ENCODE results near the gene KRTAP3-1. TPM values are rescaled to one million over a fixed set of nuclear protein-coding genes. Genes with fewer than 3 reads are reported as not detected.
"Not testable (repeated sequence)": the region's sequence is repeated elsewhere in the genome, so short reads cannot be mapped to it uniquely, and the experiment has no call there.

Gene KRTAP3-1
- total RNA-seq, 1 donor from 2014 or later = not detected

GRCh38 chr17:41040783-41041571 lies 32.0 kb upstream of the KRTAP3-1 start, which contains the start of gene KRTAP1-1:
Gene KRTAP1-1 (minus strand): TSS chr17:41041450. CDS start chr17:41041397, 53 bp downstream.
- H3K9me3 ChIP-seq (ENCODE audit: control insufficient read depth in 3 of 3, low read length in 3 of 3); H3K27ac ChIP-seq (ENCODE audit: low read depth, low read length); H3K4me1 ChIP-seq (ENCODE audit: control insufficient read depth in 3 of 3, insufficient read depth in 3 of 3, low read length in 3 of 3); H3K27me3 ChIP-seq (ENCODE audit: control insufficient read depth in 3 of 3, insufficient read depth in 3 of 3, low read length in 3 of 3); H3K9ac ChIP-seq (ENCODE audit: low read depth in 1 of 3, low read length in 3 of 3); H3K36me3 ChIP-seq (ENCODE audit: control insufficient read depth in 3 of 3, insufficient read depth in 3 of 3, low read length in 3 of 3); H3K4me3 ChIP-seq (ENCODE audit: low read length in 3 of 3): not testable (repeated sequence)

DNA sequence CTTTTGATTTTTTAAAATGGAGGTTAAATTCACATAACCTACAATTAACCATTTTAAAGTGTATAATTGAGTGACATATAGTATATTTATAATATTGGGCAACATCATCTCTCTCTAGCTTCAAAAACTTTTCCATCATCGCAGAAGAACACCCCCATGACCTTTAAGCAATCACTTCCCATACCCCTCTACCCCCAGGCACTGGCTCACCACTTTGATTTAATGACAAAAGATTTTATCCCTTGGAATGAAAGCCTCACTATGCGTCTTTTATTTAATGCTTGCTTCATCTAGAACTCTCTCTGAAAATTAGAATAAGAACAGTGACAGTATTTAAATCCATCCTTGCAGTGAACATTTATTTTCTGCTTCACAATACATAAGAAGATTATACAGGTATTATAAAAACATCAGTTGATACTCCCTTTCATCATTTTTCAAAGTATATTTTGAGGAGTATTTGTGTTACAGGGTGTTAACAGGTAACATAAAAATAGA lies 29.0 kb upstream of the KRTAP3-1 start:
- no peak overlapping the region for H3K9ac ChIP-seq (ENCODE audit: low read depth in 1 of 3, low read length in 3 of 3)
- no peak overlapping the region for H3K27ac ChIP-seq (ENCODE audit: low read depth, low read length)
- no peaks in the 10 kb centered on the region for H3K4me1 ChIP-seq (ENCODE audit: control insufficient read depth in 3 of 3, insufficient read depth in 3 of 3, low read length in 3 of 3)
- H3K27me3 ChIP-seq (ENCODE audit: control insufficient read depth in 3 of 3, insufficient read depth in 3 of 3, low read length in 3 of 3) = peaks cover 0 to 5% (median 3%) of the 10 kb centered on the region in 3 donors
- no peak overlapping the region for H3K4me3 ChIP-seq (ENCODE audit: low read length in 3 of 3)
- no peaks in the 10 kb centered on the region for H3K9me3 ChIP-seq (ENCODE audit: control insufficient read depth in 3 of 3, low read length in 3 of 3)
- no peaks in the 10 kb centered on the region for H3K36me3 ChIP-seq (ENCODE audit: control insufficient read depth in 3 of 3, insufficient read depth in 3 of 3, low read length in 3 of 3)

- H3K27me3 ChIP-seq (ENCODE audit: control insufficient read depth in 3 of 3, insufficient read depth in 3 of 3, low read length in 3 of 3) = peaks cover 0 to 18% (median 11%) of the 10 kb centered on the region in 3 donors
- H3K36me3 ChIP-seq (ENCODE audit: control insufficient read depth in 3 of 3, insufficient read depth in 3 of 3, low read length in 3 of 3); H3K4me3 ChIP-seq (ENCODE audit: low read length in 3 of 3); H3K9me3 ChIP-seq (ENCODE audit: control insufficient read depth in 3 of 3, low read length in 3 of 3); H3K9ac ChIP-seq (ENCODE audit: low read depth in 1 of 3, low read length in 3 of 3); H3K27ac ChIP-seq (ENCODE audit: low read depth, low read length); H3K4me1 ChIP-seq (ENCODE audit: control insufficient read depth in 3 of 3, insufficient read depth in 3 of 3, low read length in 3 of 3): not testable (repeated sequence)
Observed at GRCh38 chr17:41034346-41034935, 25.5 kb upstream of the KRTAP3-1 start, which contains the start of gene KRTAP1-3. Gene KRTAP1-3 (minus strand): TSS chr17:41034874. CDS start chr17:41034821, 53 bp downstream.

- Histone ChIP-seq H3K27ac (ENCODE audit: low read depth, low read length) (no peak within 1 kb of the TSS), H3K36me3 (ENCODE audit: control insufficient read depth in 3 of 3, insufficient read depth in 3 of 3, low read length in 3 of 3) (no peaks in the 10 kb centered on the region), H3K27me3 (ENCODE audit: control insufficient read depth in 3 of 3, insufficient read depth in 3 of 3, low read length in 3 of 3) (peaks cover 11 to 21% (median 18%) of the 10 kb centered on the region in 3 donors), H3K9ac (ENCODE audit: low read depth in 1 of 3, low read length in 3 of 3) (no peak within 1 kb of the TSS), H3K4me3 (ENCODE audit: low read length in 3 of 3) (no peak within 1 kb of the TSS), H3K9me3 (ENCODE audit: control insufficient read depth in 3 of 3, low read length in 3 of 3) (no peaks in the 10 kb centered on the region), H3K4me1 (ENCODE audit: control insufficient read depth in 3 of 3, insufficient read depth in 3 of 3, low read length in 3 of 3) (no peaks in the 10 kb centered on the region)
Observed at GRCh38 chr17:41029633-41030245, 20.8 kb upstream of the KRTAP3-1 start, which contains the start of gene KRTAP1-4. Gene KRTAP1-4 (minus strand): TSS chr17:41030195. CDS start chr17:41030078, 117 bp downstream.

- peaks cover 11 to 23% (median 18%) of the 10 kb centered on the region in 3 donors for H3K27me3 ChIP-seq (ENCODE audit: control insufficient read depth in 3 of 3, insufficient read depth in 3 of 3, low read length in 3 of 3)
Observed at GRCh38 chr17:41026715-41027471, 18.0 kb upstream of the KRTAP3-1 start, which contains the start of gene KRTAP1-5. Gene KRTAP1-5 (minus strand): TSS chr17:41027208. CDS start chr17:41027155, 53 bp downstream.

GRCh38 chr17:41024697-41025096 lies 15.8 kb upstream of the KRTAP3-1 start:
- H3K27ac ChIP-seq (ENCODE audit: low read depth, low read length) = no peak overlapping the region
- peaks cover 11 to 13% (median 12%) of the 10 kb centered on the region in 3 donors for H3K27me3 ChIP-seq (ENCODE audit: control insufficient read depth in 3 of 3, insufficient read depth in 3 of 3, low read length in 3 of 3)
- H3K36me3 ChIP-seq (ENCODE audit: control insufficient read depth in 3 of 3, insufficient read depth in 3 of 3, low read length in 3 of 3) = no peaks in the 10 kb centered on the region
- no peak overlapping the region for H3K4me3 ChIP-seq (ENCODE audit: low read length in 3 of 3)
- no peaks in the 10 kb centered on the region for H3K9me3 ChIP-seq (ENCODE audit: control insufficient read depth in 3 of 3, low read length in 3 of 3)
- H3K4me1 ChIP-seq (ENCODE audit: control insufficient read depth in 3 of 3, insufficient read depth in 3 of 3, low read length in 3 of 3) = no peaks in the 10 kb centered on the region
- no peak overlapping the region for H3K9ac ChIP-seq (ENCODE audit: low read depth in 1 of 3, low read length in 3 of 3)

More at GRCh38 chr17:41026715-41027471, 18.0 kb upstream of the KRTAP3-1 start, which contains the start of gene KRTAP1-5:
- Histone ChIP-seq H3K4me3 (ENCODE audit: low read length in 3 of 3) (no peak within 1 kb of the TSS), H3K9me3 (ENCODE audit: control insufficient read depth in 3 of 3, low read length in 3 of 3) (no peaks in the 10 kb centered on the region), H3K9ac (ENCODE audit: low read depth in 1 of 3, low read length in 3 of 3) (no peak within 1 kb of the TSS), H3K4me1 (ENCODE audit: control insufficient read depth in 3 of 3, insufficient read depth in 3 of 3, low read length in 3 of 3) (no peaks in the 10 kb centered on the region), H3K27ac (ENCODE audit: low read depth, low read length) (no peak within 1 kb of the TSS), H3K36me3 (ENCODE audit: control insufficient read depth in 3 of 3, insufficient read depth in 3 of 3, low read length in 3 of 3) (no peaks in the 10 kb centered on the region)

DNA sequence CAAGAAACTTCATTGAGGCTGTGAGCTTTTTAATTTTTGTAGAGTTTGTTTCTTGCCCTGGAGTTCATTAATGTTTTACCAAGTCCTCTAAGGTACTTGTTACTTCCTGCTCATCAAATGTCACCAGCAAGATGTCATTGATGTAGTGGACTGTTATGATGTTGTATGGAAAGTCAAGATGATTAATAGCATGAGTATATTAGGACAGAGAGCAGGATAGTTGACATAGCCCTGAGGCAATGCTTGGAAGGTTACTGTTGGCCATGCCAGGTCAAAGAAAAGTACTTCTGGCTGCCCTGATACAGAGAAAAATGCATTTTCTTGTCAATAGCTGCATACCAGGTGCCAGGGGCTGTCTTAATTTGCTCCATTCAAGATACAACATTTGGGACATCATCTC lies 11.4 kb upstream of the KRTAP3-1 start:
- Histone ChIP-seq H3K27ac (ENCODE audit: low read depth, low read length) (no peak overlapping the region), H3K4me3 (ENCODE audit: low read length in 3 of 3) (no peak overlapping the region), H3K9ac (ENCODE audit: low read depth in 1 of 3, low read length in 3 of 3) (no peak overlapping the region), H3K27me3 (ENCODE audit: control insufficient read depth in 3 of 3, insufficient read depth in 3 of 3, low read length in 3 of 3) (peaks cover 0 to 2% (median 0%) of the 10 kb centered on the region in 3 donors), H3K4me1 (ENCODE audit: control insufficient read depth in 3 of 3, insufficient read depth in 3 of 3, low read length in 3 of 3) (no peaks in the 10 kb centered on the region), H3K36me3 (ENCODE audit: control insufficient read depth in 3 of 3, insufficient read depth in 3 of 3, low read length in 3 of 3) (no peaks in the 10 kb centered on the region), H3K9me3 (ENCODE audit: control insufficient read depth in 3 of 3, low read length in 3 of 3) (no peaks in the 10 kb centered on the region)

DNA sequence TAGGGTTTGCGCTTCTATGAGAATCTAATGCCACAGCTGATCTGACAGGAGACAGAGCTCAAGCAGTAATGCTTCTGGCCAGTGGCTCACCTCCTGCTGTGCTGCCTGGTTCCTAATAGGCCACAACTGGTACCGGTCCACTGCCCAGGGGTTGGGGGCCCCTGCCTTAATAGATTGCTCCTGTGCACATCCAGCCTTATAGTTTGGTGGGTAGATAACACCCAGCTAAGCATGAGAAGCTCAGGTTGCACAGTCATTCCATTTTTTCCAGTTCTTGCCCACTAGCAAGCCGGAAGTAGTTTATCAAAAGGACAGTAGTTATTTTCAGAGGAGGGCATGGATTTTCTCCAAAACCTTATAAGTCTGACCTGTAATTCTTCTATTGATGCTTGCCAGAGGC lies 10.5 kb upstream of the KRTAP3-1 start:
- Histone ChIP-seq H3K36me3 (ENCODE audit: control insufficient read depth in 3 of 3, insufficient read depth in 3 of 3, low read length in 3 of 3) (no peaks in the 10 kb centered on the region), H3K27ac (ENCODE audit: low read depth, low read length) (no peak overlapping the region), H3K27me3 (ENCODE audit: control insufficient read depth in 3 of 3, insufficient read depth in 3 of 3, low read length in 3 of 3) (no peaks in the 10 kb centered on the region), H3K9me3 (ENCODE audit: control insufficient read depth in 3 of 3, low read length in 3 of 3) (no peaks in the 10 kb centered on the region), H3K4me1 (ENCODE audit: control insufficient read depth in 3 of 3, insufficient read depth in 3 of 3, low read length in 3 of 3) (no peaks in the 10 kb centered on the region), H3K9ac (ENCODE audit: low read depth in 1 of 3, low read length in 3 of 3) (no peak overlapping the region), H3K4me3 (ENCODE audit: low read length in 3 of 3) (no peak overlapping the region)

DNA sequence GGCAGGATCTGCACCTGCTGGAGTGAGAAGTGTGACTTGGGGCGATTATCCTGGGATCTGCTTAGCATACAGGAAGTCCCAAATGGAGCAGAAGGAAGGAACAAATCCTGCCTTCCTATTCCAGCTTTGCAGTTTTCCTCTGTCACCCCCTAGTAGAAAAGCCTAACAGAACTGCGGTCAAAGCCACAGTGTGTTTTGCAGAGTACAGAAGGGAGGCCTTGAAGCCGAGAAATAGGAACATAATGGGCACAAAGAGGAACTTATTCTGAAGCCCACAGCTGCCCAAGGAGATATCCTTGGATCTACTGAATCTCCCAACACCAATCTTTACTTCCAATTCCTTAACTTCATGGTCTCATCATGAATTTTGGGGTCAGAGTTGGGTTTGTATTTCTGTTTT lies 9.6 kb upstream of the KRTAP3-1 start:
- no peak overlapping the region for H3K9ac ChIP-seq (ENCODE audit: low read depth in 1 of 3, low read length in 3 of 3)
- no peaks in the 10 kb centered on the region for H3K4me1 ChIP-seq (ENCODE audit: control insufficient read depth in 3 of 3, insufficient read depth in 3 of 3, low read length in 3 of 3)
- no peaks in the 10 kb centered on the region for H3K9me3 ChIP-seq (ENCODE audit: control insufficient read depth in 3 of 3, low read length in 3 of 3)
- H3K27me3 ChIP-seq (ENCODE audit: control insufficient read depth in 3 of 3, insufficient read depth in 3 of 3, low read length in 3 of 3) = no peaks in the 10 kb centered on the region
- H3K4me3 ChIP-seq (ENCODE audit: low read length in 3 of 3) = no peak overlapping the region
- H3K27ac ChIP-seq (ENCODE audit: low read depth, low read length) = no peak overlapping the region
- H3K36me3 ChIP-seq (ENCODE audit: control insufficient read depth in 3 of 3, insufficient read depth in 3 of 3, low read length in 3 of 3) = no peaks in the 10 kb centered on the region
